Muscle of leg (tissue), 11 donors: ENCODE data around the gene WWOX. TPM values are rescaled to one million over a fixed set of nuclear protein-coding genes. Genes with fewer than 3 reads are reported as not detected.

Experiments used
- DNase-seq: peaks from one replicate; pipeline ENCODE4 v3.0.0; 2013
- H3K27ac ChIP-seq: one replicate; pipeline ENCODE4 v1.5.1; 2013; ENCODE audit warnings: mild to moderate bottlenecking, low read length, control low read depth
- H3K27me3 ChIP-seq: one replicate; pipeline ENCODE4 v1.6.1; 2013; ENCODE audit warnings: low read length; ENCODE audit not compliant: control insufficient read depth, insufficient read depth
- H3K36me3 ChIP-seq: one replicate; pipeline ENCODE4 v1.6.1; 2013; ENCODE audit warnings: low read length; ENCODE audit not compliant: control insufficient read depth, insufficient read depth
- H3K4me1 ChIP-seq: one replicate; pipeline ENCODE4 v1.6.1; 2013; ENCODE audit warnings: low read length; ENCODE audit not compliant: control insufficient read depth, insufficient read depth
- H3K4me3 ChIP-seq: one replicate; pipeline ENCODE4 v1.5.1; 2013; ENCODE audit warnings: low read length, control low read depth
- H3K9me3 ChIP-seq: replicated peaks from 2 replicates; pipeline ENCODE4 v1.6.1; 2013; ENCODE audit warnings: low read depth, low read length; ENCODE audit not compliant: control insufficient read depth
- WGBS: methylation state at CpG from one replicate; pipeline ENCODE4 v1.1.5; 2013; ENCODE audit warnings: missing lambda C conversion rate; ENCODE audit not compliant: insufficient coverage; 5-methylcytosine and 5-hydroxymethylcytosine counted together
- polyA plus RNA-seq, 8 donors: library from polyadenylated mRNA; unstranded; fragments of 120-200 nt; gene quantifications; one replicate each; pipeline versions ENCODE4 v1.2.1 to v1.2.3, GENCODE V29; 2013; ENCODE audit warnings: inconsistent platforms in 1 of 8, low replicate concordance in 1 of 8; ENCODE audit not compliant: insufficient read length in 8 of 8, insufficient read depth in 1 of 8
- total RNA-seq: library from RNA; stranded (reverse); fragments of 120-200 nt; gene quantifications from one replicate; pipeline ENCODE4 v1.2.4, GENCODE V29; 2013

The WWOX gene
- total and polyA plus RNA-seq, 9 donors, result 8.1 to 15.8 (median 12.2) TPM

GRCh38 chr16:79009896-79010295, 910.4 kb downstream of the WWOX start:
- H3K27me3 ChIP-seq, result no peaks in the 10 kb centered on the region
- H3K27ac ChIP-seq, result no peak overlapping the region
- H3K9me3 ChIP-seq, result no peaks in the 10 kb centered on the region
- no peaks in the 10 kb centered on the region for H3K36me3 ChIP-seq
- no peak overlapping the region for H3K4me3 ChIP-seq
- 76% methylated on average over 2 of the region's 4 CpGs for WGBS
- no peak for DNase-seq
- H3K4me1 ChIP-seq, result peaks cover 4% of the 10 kb centered on the region

- Histone ChIP-seq H3K36me3 (no peaks in the 10 kb centered on the region), H3K4me1 (no peaks in the 10 kb centered on the region), H3K9me3 (no peaks in the 10 kb centered on the region), H3K27ac (no peak overlapping the region), H3K27me3 (no peaks in the 10 kb centered on the region), H3K4me3 (no peak overlapping the region)
- 100% methylated on average over 1 of the region's 3 CpGs for WGBS
- no peak for DNase-seq
Measured at GRCh38 chr16:79011282-79011681, 911.8 kb downstream of the WWOX start.

DNA sequence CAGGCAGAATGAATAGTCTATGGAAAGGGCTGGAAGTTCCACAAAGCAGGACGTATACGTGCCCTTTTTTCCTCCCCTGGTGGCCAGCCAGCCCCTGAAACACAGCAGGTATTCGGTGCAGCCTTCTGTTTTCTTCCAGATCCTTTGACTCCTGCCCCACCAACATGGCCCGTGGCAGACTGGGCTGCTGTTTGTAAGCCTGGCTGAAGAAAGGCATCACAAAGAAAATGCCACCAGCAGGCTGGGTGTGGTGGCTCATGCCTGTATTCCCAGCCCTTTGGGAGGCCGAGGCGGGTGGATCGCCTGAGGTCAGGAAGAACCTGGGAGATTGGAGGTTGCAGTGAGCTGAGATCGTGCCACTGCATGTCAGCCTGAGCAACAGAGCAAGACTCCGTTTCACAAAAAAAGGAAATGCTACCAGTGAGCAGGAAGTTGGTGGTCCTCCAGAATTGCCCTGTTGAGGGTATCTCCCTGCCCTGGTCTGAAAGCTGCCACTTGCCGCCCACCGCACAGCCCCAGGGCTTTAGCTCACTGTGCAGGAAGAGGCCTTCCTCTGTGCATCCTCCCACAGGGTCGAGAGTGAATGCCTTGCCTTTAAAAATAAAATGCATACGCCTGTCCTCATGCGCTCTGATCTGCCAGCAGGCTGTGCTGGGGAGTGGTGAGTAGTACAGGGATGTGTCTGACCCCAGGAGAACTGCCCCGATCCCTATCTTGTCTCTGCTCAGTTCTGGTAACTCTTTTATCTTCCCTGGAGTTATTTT, 913.4 kb downstream of the WWOX start:
- H3K9me3 ChIP-seq, result no peaks in the 10 kb centered on the region
- no peaks in the 10 kb centered on the region for H3K4me1 ChIP-seq
- H3K36me3 ChIP-seq, result no peaks in the 10 kb centered on the region
- DNase-seq, result peak; percentile 39
- no peak overlapping the region for H3K4me3 ChIP-seq
- WGBS, result 75% methylated on average over 12 of the region's 15 CpGs
- H3K27me3 ChIP-seq, result no peaks in the 10 kb centered on the region
- no peak overlapping the region for H3K27ac ChIP-seq

GRCh38 chr16:79013930-79014660, 914.6 kb downstream of the WWOX start:
- DNase-seq, result peak; percentile 91
- no peaks in the 10 kb centered on the region for H3K4me1 ChIP-seq
- WGBS, result 59% methylated on average over 9 of the region's 17 CpGs

DNA sequence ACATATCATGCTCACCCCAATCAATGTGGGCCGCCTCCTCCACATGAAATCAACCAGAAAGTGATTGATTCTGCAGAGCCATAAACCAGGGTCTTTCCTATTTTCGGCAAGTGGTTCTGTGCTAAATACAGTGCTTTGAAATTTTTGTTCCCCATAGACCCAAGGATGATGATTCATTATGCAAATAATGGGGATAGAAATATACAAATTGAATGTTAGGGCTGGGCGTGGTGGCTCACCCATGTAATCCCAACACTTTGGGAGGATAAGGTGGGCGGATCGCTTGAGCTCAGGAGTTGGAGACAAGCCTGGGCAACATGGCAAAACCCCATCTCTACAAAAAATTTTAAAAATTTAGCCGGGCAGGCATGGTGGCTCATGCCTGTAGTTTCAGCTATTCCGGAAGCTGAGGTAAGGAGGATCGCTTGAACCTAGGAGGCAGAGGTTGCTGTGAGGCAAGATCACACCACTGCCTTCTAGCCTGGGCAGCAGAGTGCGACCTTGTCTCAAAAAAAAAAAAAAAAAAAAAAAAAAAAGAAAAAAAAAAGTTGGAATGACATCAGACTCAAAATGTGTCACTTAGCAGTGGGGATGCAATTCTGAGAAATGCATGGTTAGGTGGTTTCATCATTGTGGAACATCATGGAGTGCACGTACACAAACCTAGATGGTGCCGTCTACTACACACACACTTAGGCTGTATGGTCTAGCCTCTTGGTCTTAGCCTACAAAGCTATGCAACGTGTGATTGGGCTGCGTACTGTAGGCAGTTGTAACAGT, 919.4 kb downstream of the WWOX start:
- Histone ChIP-seq H3K4me1 (no peaks in the 10 kb centered on the region), H3K27ac (no peak overlapping the region), H3K27me3 (no peaks in the 10 kb centered on the region), H3K9me3 (no peaks in the 10 kb centered on the region), H3K4me3 (no peak overlapping the region), H3K36me3 (no peaks in the 10 kb centered on the region)
- no peak for DNase-seq
- 100% methylated on average over 4 of the region's 13 CpGs for WGBS

More at GRCh38 chr16:79013930-79014660, 914.6 kb downstream of the WWOX start:
- Histone ChIP-seq H3K4me3 (no peak overlapping the region), H3K36me3 (no peaks in the 10 kb centered on the region), H3K27me3 (no peaks in the 10 kb centered on the region), H3K27ac (peak overlapping the region; percentile 69), H3K9me3 (no peaks in the 10 kb centered on the region)

DNA sequence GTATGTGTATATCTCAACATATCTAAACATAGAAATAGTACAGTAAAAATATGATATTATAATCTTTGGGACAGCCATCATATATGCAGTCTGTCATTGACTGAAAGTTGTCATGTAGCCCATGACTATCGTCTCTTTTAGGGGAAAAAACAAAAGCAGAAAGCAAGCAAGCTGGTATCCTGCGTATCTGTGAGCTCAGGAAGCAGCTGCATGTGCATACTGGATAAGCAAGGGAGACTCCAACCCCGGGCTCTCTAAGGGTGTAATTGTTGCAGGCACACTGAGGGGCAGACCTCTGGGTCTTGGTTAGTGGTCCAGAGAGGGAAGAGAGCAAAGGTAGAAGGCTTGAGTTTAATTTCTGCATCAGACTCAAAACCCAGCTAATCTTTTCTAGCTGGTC, 920.0 kb downstream of the WWOX start:
- no peak overlapping the region for H3K4me3 ChIP-seq
- WGBS, result 46% methylated on average over 3 of the region's 3 CpGs
- H3K27ac ChIP-seq, result no peak overlapping the region
- no peaks in the 10 kb centered on the region for H3K4me1 ChIP-seq
- DNase-seq, result no peak
- no peaks in the 10 kb centered on the region for H3K9me3 ChIP-seq
- no peaks in the 10 kb centered on the region for H3K36me3 ChIP-seq
- H3K27me3 ChIP-seq, result no peaks in the 10 kb centered on the region

GRCh38 chr16:79021991-79022630, 922.7 kb downstream of the WWOX start:
- 100% methylated on average over 4 of the region's 9 CpGs for WGBS
- no peak overlapping the region for H3K27ac ChIP-seq
- no peaks in the 10 kb centered on the region for H3K4me1 ChIP-seq
- no peak overlapping the region for H3K4me3 ChIP-seq
- H3K27me3 ChIP-seq, result no peaks in the 10 kb centered on the region
- no peaks in the 10 kb centered on the region for H3K36me3 ChIP-seq
- no peaks in the 10 kb centered on the region for H3K9me3 ChIP-seq
- DNase-seq, result no peak

DNA sequence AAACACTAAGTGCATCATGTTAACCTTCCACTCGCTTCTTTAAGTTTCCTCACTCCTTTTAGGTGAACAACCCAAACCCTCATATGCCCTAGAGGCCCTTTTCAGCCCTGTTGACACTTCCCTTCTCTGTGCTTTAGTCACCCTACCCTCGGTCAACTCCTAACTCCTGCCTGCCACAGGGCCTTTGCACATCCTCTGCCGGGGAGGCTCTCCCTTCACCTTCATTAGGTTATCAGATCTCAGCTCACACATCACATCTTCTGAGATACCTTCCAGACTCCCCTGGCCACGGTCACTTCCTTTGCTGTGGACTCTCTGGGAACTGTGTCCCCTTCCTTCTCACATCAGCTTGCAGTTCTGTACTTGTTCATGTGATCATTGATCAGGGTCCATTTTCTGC, 926.7 kb downstream of the WWOX start:
- H3K36me3 ChIP-seq, result no peaks in the 10 kb centered on the region

GRCh38 chr16:79036541-79036940, 937.1 kb downstream of the WWOX start:
- Histone ChIP-seq H3K4me1 (peaks cover 7% of the 10 kb centered on the region), H3K4me3 (no peak overlapping the region), H3K36me3 (no peaks in the 10 kb centered on the region), H3K27me3 (no peaks in the 10 kb centered on the region), H3K27ac (no peak overlapping the region), H3K9me3 (peaks cover 4% of the 10 kb centered on the region)
- DNase-seq, result no peak
- 93% methylated on average over 2 of the region's 4 CpGs for WGBS

More for the DNA sequence above, 926.7 kb downstream of the WWOX start:
- no peaks in the 10 kb centered on the region for H3K27me3 ChIP-seq
- no peak overlapping the region for H3K4me3 ChIP-seq
- no peaks in the 10 kb centered on the region for H3K9me3 ChIP-seq
- no peaks in the 10 kb centered on the region for H3K4me1 ChIP-seq
- DNase-seq, result no peak
- WGBS, result 87% methylated on average over 4 of the region's 4 CpGs
- H3K27ac ChIP-seq, result no peak overlapping the region
